Hepatic stellate cell (primary cell): Measurements from ENCODE around the gene C1QTNF9.
"Not testable (repeated sequence)": the region's sequence is repeated elsewhere in the genome, so short reads cannot be mapped to it uniquely, and the experiment has no call there.

Experiments used
- DNase-seq: peaks from one replicate; pipeline ENCODE4 v3.0.0; 2011; ENCODE audit warnings: low spot score

C1QTNF9 gene

GRCh38 chr13:24309300-24309699 is at the start of gene C1QTNF9:
TSS of gene C1QTNF9 (plus strand) at chr13:24309580. CDS start at chr13:24316004, 6,424 bp downstream.
- DNase-seq, result not testable (repeated sequence)

GRCh38 chr13:24261566-24261965 is 47.8 kb upstream of the C1QTNF9 start:
- DNase-seq, result no peak

GRCh38 chr13:24263632-24264031 is 45.7 kb upstream of the C1QTNF9 start:
- peak; percentile 36 for DNase-seq

GRCh38 chr13:24264976-24265375 is 44.4 kb upstream of the C1QTNF9 start:
- DNase-seq, result no peak

GRCh38 chr13:24265453-24265852 is 43.9 kb upstream of the C1QTNF9 start:
- no peak for DNase-seq

GRCh38 chr13:24267274-24267673 is 42.1 kb upstream of the C1QTNF9 start:
- DNase-seq, result peak; percentile 52

- DNase-seq, result no peak
These were observed 41.6 kb upstream of the C1QTNF9 start for GRCh38 chr13:24267801-24268200.

GRCh38 chr13:24269821-24270220 is 39.6 kb upstream of the C1QTNF9 start:
- DNase-seq, result no peak

GRCh38 chr13:24270639-24271141 is 38.7 kb upstream of the C1QTNF9 start:
- peak; percentile 59 for DNase-seq

- no peak for DNase-seq
These were observed 38.2 kb upstream of the C1QTNF9 start for GRCh38 chr13:24271231-24271600.

- peak; percentile 83 for DNase-seq
These were observed 37.6 kb upstream of the C1QTNF9 start for GRCh38 chr13:24271601-24272451.

- DNase-seq, result no peak
These were observed 36.8 kb upstream of the C1QTNF9 start for GRCh38 chr13:24272452-24273161.

- DNase-seq, result no peak
These were observed 35.5 kb upstream of the C1QTNF9 start for GRCh38 chr13:24273926-24274325.

GRCh38 chr13:24274452-24275021 is 34.8 kb upstream of the C1QTNF9 start:
- DNase-seq, result no peak

- no peak for DNase-seq
These were observed 34.3 kb upstream of the C1QTNF9 start for GRCh38 chr13:24275041-24275440.

- no peak for DNase-seq
These were observed 33.1 kb upstream of the C1QTNF9 start for GRCh38 chr13:24276306-24276705.

GRCh38 chr13:24276861-24277260 is 32.5 kb upstream of the C1QTNF9 start:
- DNase-seq, result no peak

- DNase-seq, result no peak
These were observed 31.6 kb upstream of the C1QTNF9 start for GRCh38 chr13:24277761-24278160.

- DNase-seq, result no peak
These were observed 29.9 kb upstream of the C1QTNF9 start for GRCh38 chr13:24279327-24280110.

GRCh38 chr13:24280720-24281119 is 28.7 kb upstream of the C1QTNF9 start:
- no peak for DNase-seq

- no peak for DNase-seq
These were observed 28.0 kb upstream of the C1QTNF9 start for GRCh38 chr13:24281188-24282008.
